Measurements from ENCODE around the gene ZNF48.
A peak's percentile ranks its signal among the peaks of the same experiment; 100 is the strongest.
"Not testable (repeated sequence)": the region's sequence is repeated elsewhere in the genome, so short reads cannot be mapped to it uniquely, and the experiment has no call there.

The ZNF48 gene

DNA sequence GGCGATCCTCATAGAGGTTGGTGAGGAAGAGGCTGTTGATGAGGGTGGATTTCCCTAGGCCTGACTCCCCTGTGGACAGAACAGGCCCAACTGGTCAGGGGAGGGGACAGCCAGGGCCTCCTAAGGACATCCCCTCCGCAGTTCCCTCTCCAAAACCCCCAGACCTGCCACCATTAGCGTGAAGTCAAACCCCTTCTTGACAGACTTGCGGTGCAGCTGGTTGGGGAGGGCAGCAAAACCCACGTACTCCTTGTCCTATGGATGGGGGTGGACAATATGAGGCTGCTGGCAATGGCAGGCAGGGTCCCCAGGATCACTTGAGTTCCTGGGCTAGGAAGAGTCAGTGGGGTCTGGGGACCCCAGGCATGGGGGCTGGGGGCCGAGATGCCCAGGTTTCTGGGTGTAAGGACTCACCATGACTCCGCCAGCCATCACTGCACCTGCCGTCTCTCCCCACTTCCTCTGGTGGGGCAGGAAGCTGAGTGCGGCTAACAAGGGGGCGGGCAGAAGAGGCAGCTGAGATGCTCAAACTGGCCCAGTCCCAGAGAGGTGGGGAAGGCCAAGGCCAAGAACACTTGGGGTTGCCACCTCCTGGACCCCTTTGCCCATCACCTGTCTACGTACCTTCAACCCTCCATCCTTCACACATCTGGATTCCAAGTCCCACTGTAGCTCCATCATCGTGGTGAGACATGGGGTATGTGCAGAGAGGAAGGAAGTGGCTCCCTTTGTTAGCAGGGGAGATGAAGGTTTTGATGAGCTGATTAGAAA is 12.9 kb upstream of the ZNF48 start, which contains the start of gene SEPTIN1:
SEPTIN1 (minus strand) TSS at position 451 of the 771 bp plus-strand sequence; CDS start at position 432, 19 bp downstream.
- TF ChIP-seq, protein P1, sequence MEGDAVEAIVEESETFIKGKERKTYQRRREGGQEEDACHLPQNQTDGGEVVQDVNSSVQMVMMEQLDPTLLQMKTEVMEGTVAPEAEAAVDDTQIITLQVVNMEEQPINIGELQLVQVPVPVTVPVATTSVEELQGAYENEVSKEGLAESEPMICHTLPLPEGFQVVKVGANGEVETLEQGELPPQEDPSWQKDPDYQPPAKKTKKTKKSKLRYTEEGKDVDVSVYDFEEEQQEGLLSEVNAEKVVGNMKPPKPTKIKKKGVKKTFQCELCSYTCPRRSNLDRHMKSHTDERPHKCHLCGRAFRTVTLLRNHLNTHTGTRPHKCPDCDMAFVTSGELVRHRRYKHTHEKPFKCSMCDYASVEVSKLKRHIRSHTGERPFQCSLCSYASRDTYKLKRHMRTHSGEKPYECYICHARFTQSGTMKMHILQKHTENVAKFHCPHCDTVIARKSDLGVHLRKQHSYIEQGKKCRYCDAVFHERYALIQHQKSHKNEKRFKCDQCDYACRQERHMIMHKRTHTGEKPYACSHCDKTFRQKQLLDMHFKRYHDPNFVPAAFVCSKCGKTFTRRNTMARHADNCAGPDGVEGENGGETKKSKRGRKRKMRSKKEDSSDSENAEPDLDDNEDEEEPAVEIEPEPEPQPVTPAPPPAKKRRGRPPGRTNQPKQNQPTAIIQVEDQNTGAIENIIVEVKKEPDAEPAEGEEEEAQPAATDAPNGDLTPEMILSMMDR (IDR thresholded peaks at IDR 0.05; ENCODE audit: control insufficient read depth, insufficient read depth, low read depth, low read length, missing control alignments) = no peak
- DNase-seq (ENCODE audit: low read depth) = no peak
- H3K4me3 ChIP-seq (ENCODE audit: control insufficient read depth, low read depth, low read length) = no peak within 1 kb of the TSS

DNA sequence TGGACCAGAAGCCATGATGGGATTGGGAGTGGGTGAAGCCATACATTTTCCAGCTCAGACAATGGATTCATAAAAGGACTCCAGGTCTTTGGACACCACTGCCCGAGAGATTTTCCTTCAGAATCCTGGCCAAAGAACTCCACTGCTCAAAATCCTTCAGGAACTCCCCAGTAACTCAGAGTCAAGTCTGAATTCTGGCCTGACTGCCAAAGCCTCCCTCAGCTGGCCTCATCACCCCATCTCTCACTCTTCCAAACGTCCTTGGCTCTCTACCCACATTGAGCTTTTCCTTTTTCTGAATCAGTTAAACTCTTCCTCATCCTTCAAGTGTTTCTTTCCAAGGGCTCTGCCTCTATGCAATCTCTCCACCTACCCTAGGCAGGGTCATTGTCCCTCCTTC is 11.7 kb upstream of the ZNF48 start:
- no peak overlapping the region for H3K4me3 ChIP-seq (ENCODE audit: control insufficient read depth, low read depth, low read length)
- DNase-seq (ENCODE audit: low read depth) = no peak
- TF ChIP-seq, protein P1 (IDR thresholded peaks at IDR 0.05; ENCODE audit: control insufficient read depth, insufficient read depth, low read depth, low read length, missing control alignments) = no peak

DNA sequence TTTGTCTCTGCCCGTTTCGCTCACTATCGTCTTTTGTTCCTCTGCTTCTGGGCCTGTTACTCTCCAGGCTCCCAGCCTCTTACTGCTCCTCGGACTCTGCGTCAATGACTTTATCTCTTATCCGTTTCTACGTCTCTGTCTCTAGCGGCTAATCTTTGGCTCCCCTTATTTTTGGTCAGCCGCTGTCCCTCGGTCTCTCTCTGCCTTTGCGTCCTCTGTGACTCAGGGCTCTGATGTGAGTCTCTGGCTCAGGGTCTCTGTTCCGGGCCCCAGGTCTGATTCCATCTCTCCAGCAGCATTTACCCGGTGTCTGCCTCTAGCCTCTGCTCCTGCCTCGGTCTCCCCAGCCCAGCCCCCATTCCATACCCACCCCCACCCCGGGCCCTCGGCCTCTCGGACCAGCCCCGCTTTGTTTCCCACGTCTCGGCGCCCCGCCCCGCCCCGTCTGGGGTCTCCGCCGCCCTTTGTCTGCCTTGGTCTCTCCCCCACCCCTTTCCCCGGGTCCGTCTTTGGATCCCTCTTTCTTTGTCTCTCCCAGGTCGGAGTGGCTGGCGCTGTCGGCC is 547 bp upstream of the ZNF48 start:
- H3K4me3 ChIP-seq (ENCODE audit: control insufficient read depth, low read depth, low read length) = peak overlapping the region; percentile 64
- no peak for DNase-seq (ENCODE audit: low read depth)
- TF ChIP-seq, protein P1 (IDR thresholded peaks at IDR 0.05; ENCODE audit: control insufficient read depth, insufficient read depth, low read depth, low read length, missing control alignments) = no peak

DNA sequence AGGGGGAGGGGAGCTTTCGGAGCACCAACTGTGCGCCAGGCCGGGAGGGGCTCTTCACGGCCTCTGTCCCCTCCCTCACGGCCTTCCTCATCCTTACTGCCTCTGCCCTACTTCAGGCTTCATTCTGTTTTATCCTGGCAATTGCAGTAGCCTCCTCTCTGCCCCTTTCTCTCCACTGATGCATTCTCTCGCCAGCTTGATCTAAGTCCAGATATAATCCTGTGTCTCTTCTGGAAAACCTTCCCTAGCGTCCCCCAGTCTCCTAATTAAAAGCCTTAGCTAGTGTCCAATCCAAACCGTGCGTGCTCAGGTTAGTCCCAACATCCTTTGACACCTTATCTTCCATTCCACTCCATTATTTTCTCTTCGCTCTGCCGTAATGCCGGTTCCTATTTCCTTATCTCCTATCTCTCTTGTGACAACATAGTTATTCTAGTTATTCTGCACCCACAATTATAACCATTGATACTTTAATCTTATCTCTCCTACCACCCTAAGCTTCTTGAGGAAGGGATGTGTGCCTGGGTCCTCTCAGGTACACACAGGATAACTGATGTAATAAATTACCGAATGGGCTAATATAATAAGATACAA is 869 bp downstream of the ZNF48 start:
- TF ChIP-seq, protein P1 (IDR thresholded peaks at IDR 0.05; ENCODE audit: control insufficient read depth, insufficient read depth, low read depth, low read length, missing control alignments) = no peak
- no peak for DNase-seq (ENCODE audit: low read depth)
- H3K4me3 ChIP-seq (ENCODE audit: control insufficient read depth, low read depth, low read length) = peak overlapping the region; percentile 64

DNA sequence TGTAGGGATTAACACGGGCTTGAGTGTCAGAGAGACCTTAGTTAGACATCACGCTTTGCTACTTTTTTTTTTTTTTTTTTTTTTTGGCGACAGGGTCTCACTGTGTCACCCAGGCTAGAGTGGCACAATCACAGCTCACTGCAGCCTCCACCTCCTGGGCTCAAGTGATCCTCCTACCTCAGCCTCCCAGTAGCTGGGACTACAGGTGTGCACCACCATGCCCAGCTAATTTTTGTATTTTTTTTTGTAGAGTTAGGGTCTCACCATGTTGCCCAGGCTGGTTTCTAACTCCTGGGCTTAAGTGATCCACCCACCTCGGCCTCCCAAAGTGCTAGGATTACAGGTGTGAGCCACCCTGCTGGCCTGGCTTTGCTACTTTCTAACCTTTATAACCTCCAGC is 1.4 kb downstream of the ZNF48 start:
- H3K4me3 ChIP-seq (ENCODE audit: control insufficient read depth, low read depth, low read length); DNase-seq (ENCODE audit: low read depth): not testable (repeated sequence)

DNA sequence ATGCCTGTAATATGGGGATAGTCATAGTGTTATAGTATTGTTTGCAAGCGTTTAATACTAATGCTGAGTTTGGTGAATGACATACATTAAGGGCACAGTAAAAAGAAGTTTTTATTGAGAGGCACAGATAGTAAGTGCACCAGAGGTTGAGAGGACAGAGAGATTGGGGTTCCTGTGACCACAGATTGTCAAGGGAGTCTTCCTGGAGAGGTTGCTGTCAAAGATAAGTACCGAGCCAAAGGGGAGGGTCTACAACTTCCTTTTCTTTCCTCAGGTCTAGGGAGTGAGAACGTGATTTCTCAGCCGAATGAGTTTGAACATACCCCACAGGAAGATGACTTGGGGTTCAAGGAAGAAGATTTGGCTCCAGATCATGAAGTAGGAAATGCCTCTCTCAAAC is 1.8 kb downstream of the ZNF48 start:
- H3K4me3 ChIP-seq (ENCODE audit: control insufficient read depth, low read depth, low read length) = no peak overlapping the region
- TF ChIP-seq, protein P1 (IDR thresholded peaks at IDR 0.05; ENCODE audit: control insufficient read depth, insufficient read depth, low read depth, low read length, missing control alignments) = no peak
- DNase-seq (ENCODE audit: low read depth) = no peak
